ENCODE data around the gene OR1A2.
"Not testable (repeated sequence)": the region's sequence is repeated elsewhere in the genome, so short reads cannot be mapped to it uniquely, and the experiment has no call there.

Gene OR1A2, protein sequence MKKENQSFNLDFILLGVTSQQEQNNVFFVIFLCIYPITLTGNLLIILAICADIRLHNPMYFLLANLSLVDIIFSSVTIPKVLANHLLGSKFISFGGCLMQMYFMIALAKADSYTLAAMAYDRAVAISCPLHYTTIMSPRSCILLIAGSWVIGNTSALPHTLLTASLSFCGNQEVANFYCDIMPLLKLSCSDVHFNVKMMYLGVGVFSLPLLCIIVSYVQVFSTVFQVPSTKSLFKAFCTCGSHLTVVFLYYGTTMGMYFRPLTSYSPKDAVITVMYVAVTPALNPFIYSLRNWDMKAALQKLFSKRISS

DNA sequence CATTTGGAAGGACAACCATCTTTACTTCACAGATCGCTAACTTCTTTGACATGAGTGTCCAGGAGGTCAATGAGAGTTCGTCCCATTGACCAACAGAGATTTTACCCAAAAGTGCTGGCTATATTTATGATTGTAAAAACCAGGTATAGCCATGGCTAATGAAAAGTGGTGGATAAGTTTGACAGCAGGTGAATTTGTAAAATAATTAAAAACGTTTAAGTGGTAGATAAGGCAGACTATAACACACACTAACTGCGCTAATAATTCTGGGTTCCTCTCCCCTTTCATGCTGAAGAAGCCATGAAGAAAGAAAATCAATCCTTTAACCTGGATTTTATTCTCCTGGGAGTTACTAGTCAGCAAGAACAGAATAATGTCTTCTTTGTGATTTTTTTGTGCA is at the start of gene OR1A2:
Gene OR1A2, plus strand, starts transcription at position 301 of the 400 bp plus-strand sequence. Its CDS starts 0 bp downstream, at position 301.
- no peak for DNase-seq

DNA sequence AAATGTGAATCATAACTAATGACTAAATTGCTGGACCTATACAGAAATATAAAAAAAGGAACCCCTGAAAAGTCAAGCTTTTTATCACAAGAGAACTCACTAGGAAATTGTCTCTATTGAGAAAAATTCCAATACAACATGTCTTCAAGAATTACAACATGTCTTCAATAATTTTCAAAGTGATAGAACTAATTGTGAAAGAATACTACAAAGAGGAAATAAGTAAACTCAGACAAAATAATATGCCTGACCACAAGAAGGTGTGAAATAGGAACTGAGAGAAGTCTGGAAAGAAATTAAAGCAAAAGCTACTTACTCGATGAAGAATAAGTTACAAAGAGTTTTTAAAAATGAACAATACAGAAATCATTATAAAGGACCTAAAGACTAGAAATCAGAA is 40.1 kb upstream of the OR1A2 start:
- no peak for DNase-seq

GRCh38 chr17:3167574-3167973 is 29.7 kb upstream of the OR1A2 start:
- no peak for DNase-seq

- DNase-seq = no peak
Observed at GRCh38 chr17:3189961-3190360, 7.4 kb upstream of the OR1A2 start.

- DNase-seq = no peak
Observed at GRCh38 chr17:3207367-3207766, 10.0 kb downstream of the OR1A2 start, which contains the start of gene OR1A1. OR1A1 (plus strand) TSS chr17:3207667; CDS start chr17:3215621, 7,954 bp downstream.

DNA sequence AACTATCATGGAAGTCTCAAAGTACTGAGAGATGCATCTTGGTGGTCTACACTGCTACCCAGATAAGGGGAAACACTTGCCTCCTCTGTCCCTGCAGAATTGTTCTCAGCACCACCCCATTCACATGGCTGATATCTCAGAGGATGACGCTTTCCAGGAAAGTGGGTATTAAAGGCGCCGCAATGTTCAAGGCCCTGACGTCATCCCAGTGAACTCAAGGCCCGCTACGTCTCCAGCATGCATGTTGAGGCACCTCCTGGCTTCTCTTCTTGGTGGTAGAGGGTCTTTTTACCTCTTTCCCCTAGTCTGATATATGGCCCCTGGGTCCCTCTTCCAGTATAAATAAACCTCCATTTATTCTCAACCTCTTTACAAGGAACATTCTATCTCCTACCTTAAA is 11.2 kb downstream of the OR1A2 start:
- no peak for DNase-seq

GRCh38 chr17:3213001-3213400 is 15.7 kb downstream of the OR1A2 start:
- no peak for DNase-seq

DNA sequence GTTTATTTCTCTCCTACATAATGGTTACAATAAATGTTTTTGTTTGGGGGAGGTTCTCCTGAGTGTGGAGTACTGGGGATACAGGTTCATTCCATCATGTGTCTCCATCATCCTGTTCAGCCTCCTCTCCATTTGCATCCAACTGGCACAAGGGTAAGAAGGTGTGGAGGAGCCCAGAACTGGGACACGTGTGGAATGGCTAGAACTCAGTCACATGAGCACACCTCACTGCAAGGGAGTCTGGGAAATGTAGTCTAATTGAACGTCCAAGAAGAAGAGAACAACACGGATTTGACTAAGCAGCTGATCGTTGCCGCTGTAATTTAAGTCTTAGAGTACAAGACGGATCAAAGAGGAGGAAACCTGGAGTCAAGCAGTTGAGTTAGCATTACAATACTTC is 16.3 kb downstream of the OR1A2 start:
- DNase-seq = no peak

DNA sequence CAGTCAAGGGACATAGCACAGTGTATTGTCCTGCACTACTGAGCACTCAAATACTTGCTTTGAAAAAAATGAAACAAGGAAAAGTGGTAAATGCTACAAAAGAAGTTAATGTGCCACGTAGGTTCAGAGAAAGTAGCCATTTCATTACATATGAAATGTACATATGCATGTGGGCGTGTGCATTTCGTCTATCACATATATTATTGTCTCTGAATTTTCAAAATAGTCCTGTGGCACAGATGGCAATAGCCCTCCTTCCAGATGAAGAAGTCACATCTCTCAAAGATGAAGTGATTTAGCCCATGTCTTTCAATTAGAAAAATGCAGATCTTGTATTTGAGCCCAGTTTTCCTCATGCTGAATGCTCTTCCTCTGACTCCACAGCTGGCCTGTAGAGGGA is 22.7 kb downstream of the OR1A2 start:
- not testable (repeated sequence) for DNase-seq

GRCh38 chr17:3221850-3222249 is 24.5 kb downstream of the OR1A2 start:
- DNase-seq = no peak

GRCh38 chr17:3222505-3222904 is 25.2 kb downstream of the OR1A2 start:
- DNase-seq = no peak

GRCh38 chr17:3224721-3225352 is 27.5 kb downstream of the OR1A2 start:
- not testable (repeated sequence) for DNase-seq

DNA sequence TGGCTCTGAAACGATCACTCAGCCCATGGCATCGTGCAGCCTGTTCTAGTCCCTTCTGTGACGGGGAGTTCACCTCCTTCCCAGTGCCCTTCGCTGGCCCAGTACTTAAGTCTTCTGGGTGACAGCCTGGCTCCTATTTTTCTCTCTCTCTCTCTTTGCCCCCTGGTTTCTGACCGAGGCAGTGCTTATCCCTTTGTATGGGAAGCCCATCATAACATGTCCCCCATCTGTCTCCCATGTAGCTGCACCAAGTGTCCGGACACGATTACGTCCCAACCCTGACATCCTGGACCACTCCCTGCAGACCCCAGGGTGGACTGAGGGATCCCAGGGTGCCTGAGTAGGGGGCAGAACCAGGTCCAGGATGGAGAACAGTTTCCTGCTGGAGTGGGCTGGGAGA is 35.0 kb downstream of the OR1A2 start:
- DNase-seq = not testable (repeated sequence)

DNA sequence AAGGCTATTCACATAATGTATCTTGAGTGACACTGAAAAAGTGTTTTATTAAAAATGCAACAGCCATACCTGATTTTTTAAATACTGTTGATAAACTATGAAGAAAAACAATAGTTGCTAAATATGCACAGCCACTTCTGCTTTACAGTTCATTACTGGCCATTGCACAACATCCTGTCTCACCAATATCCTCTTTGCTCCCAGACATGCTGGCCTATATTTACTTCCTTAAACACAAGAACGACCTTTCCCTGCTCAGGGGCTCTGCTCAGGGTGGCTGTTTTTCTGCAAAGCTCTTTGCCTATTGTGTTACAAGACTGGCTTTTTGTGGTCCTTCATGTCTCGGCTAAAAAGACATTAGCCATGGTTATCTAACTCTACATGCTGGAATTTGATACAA is 41.4 kb downstream of the OR1A2 start:
- not testable (repeated sequence) for DNase-seq

DNA sequence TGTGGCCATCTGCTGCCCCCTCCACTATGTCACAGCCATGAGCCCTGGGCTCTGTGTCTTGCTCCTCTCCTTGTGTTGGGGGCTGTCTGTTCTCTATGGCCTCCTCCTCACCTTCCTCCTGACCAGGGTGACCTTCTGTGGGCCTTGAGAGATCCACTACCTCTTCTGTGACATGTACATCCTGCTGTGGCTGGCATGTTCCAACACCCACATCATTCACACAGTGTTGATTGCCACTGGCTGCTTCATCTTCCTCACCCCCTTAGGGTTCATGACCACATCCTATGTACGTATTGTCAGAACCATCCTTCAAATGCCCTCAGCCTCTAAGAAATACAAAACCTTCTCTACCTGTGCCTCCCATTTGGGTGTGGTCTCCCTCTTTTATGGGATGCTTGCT is 43.7 kb downstream of the OR1A2 start:
- DNase-seq = not testable (repeated sequence)

GRCh38 chr17:3244841-3245240 is 47.5 kb downstream of the OR1A2 start:
- not testable (repeated sequence) for DNase-seq
